Measurements from ENCODE around the gene ZNF503.

GRCh38 chr10:75425291-75426079 lies 23.9 kb upstream of the ZNF503 start:
- TF ChIP-seq CHD2 (IDR thresholded peaks at IDR 0.05; ENCODE audit: low read length): no peak
- no peak for TF ChIP-seq ATF3 (IDR thresholded peaks at IDR 0.05; ENCODE audit: insufficient read depth, low read depth, low read length)
- TF ChIP-seq CTCF (IDR thresholded peaks at IDR 0.05; ENCODE audit: control extremely low read depth in 1 of 3, insufficient read depth in 1 of 3, low read depth in 1 of 3, low read length in 3 of 3): no peak
- no peak for TF ChIP-seq SIN3A (conservative IDR thresholded peaks at IDR 0.05 in 1 of 2, IDR thresholded peaks at IDR 0.05 in 1 of 2; ENCODE audit: low read depth in 1 of 2, low read length in 2 of 2)
- no peak for TF ChIP-seq HDAC6 (IDR thresholded peaks at IDR 0.05; ENCODE audit: low read depth, low read length)
- TF ChIP-seq ZNF274 (IDR thresholded peaks at IDR 0.05; ENCODE audit: borderline replicate concordance, extremely low read depth, low read length): no peak
- TF ChIP-seq EZH2 (IDR thresholded peaks at IDR 0.05; ENCODE audit: low read depth, low read length, severe bottlenecking): no peak
- TF ChIP-seq MAX (IDR thresholded peaks at IDR 0.05): no peak
- TF ChIP-seq RBBP5 (IDR thresholded peaks at IDR 0.05; ENCODE audit: borderline replicate concordance, low read depth, low read length): no peak
- no peak for TF ChIP-seq PHF8 (conservative IDR thresholded peaks at IDR 0.05; ENCODE audit: low read depth, low read length)
- TF ChIP-seq EP300 (IDR thresholded peaks at IDR 0.05; ENCODE audit: borderline replicate concordance in 1 of 2, low read depth in 2 of 2, low read length in 2 of 2): no peak
- no peak for TF ChIP-seq CBX8 (IDR thresholded peaks at IDR 0.05; ENCODE audit: borderline replicate concordance, low read depth, low read length)
- no peak for TF ChIP-seq POLR2AphosphoS5 (IDR thresholded peaks at IDR 0.05; ENCODE audit: low read depth, low read length)
- no peak for TF ChIP-seq POLR2A (IDR thresholded peaks at IDR 0.05; ENCODE audit: control extremely low read depth in 1 of 2, low read depth in 2 of 2, low read length in 2 of 2)
